Parathyroid adenoma (tissue), 2 donors: ENCODE results near the gene SHISA3.

ENCODE experiments used
- H2AFZ ChIP-seq: fragments of 300-600 bp; sonication (generic); one replicate; pipeline ENCODE4 v1.7.0; 2017; ENCODE audit warnings: antibody characterized with exemption, mild to moderate bottlenecking
- H3K27ac ChIP-seq: fragments of 300-600 bp; sonication (generic); one replicate; pipeline ENCODE4 v1.7.0; 2017
- H3K27me3 ChIP-seq: fragments of 300-600 bp; sonication (generic); one replicate; pipeline ENCODE4 v1.7.0; 2017; ENCODE audit warnings: low read length; ENCODE audit not compliant: control insufficient read depth, insufficient read depth
- H3K36me3 ChIP-seq: fragments of 300-600 bp; sonication (generic); one replicate; pipeline ENCODE4 v1.7.0; 2017; ENCODE audit warnings: low read length; ENCODE audit not compliant: control insufficient read depth, insufficient read depth
- H3K4me1 ChIP-seq: fragments of 300-600 bp; sonication (generic); one replicate; pipeline ENCODE4 v1.7.0; 2017; ENCODE audit warnings: control low read depth
- H3K4me2 ChIP-seq: fragments of 300-600 bp; sonication (generic); one replicate; pipeline ENCODE4 v1.7.0; 2017; ENCODE audit warnings: low read length
- H3K4me3 ChIP-seq: fragments of 300-600 bp; sonication (generic); one replicate; pipeline ENCODE4 v1.7.0; 2017; ENCODE audit warnings: low read depth, low read length
- H3K79me2 ChIP-seq: fragments of 300-600 bp; sonication (generic); one replicate; pipeline ENCODE4 v1.7.0; 2017; ENCODE audit warnings: control low read depth
- H3K9ac ChIP-seq: fragments of 300-600 bp; sonication (generic); one replicate; pipeline ENCODE4 v1.7.0; 2017; ENCODE audit warnings: mild to moderate bottlenecking
- H3K9me3 ChIP-seq: fragments of 300-600 bp; sonication (generic); one replicate; pipeline ENCODE4 v1.7.0; 2017; ENCODE audit warnings: low read length; ENCODE audit not compliant: control insufficient read depth
- TF ChIP-seq, protein P1 (sequence below): fragments of 300-600 bp; sonication (generic); IDR thresholded peaks from one replicate; pipeline ENCODE4 v1.7.0; 2017; ENCODE audit warnings: antibody characterized with exemption, mild to moderate bottlenecking
- donor health status: primary hyperparathyroidism.

SHISA3 gene

GRCh38 chr4:42446823-42447222 lies 49.5 kb downstream of the SHISA3 start:
- Histone ChIP-seq H2AFZ (no peak overlapping the region), H3K79me2 (no peaks in the 10 kb centered on the region), H3K27me3 (no peaks in the 10 kb centered on the region), H3K4me3 (no peak overlapping the region), H3K27ac (no peak overlapping the region), H3K9ac (no peak overlapping the region), H3K4me2 (no peak overlapping the region), H3K4me1 (no peaks in the 10 kb centered on the region), H3K36me3 (no peaks in the 10 kb centered on the region), H3K9me3 (no peaks in the 10 kb centered on the region)
- TF ChIP-seq, protein P1, sequence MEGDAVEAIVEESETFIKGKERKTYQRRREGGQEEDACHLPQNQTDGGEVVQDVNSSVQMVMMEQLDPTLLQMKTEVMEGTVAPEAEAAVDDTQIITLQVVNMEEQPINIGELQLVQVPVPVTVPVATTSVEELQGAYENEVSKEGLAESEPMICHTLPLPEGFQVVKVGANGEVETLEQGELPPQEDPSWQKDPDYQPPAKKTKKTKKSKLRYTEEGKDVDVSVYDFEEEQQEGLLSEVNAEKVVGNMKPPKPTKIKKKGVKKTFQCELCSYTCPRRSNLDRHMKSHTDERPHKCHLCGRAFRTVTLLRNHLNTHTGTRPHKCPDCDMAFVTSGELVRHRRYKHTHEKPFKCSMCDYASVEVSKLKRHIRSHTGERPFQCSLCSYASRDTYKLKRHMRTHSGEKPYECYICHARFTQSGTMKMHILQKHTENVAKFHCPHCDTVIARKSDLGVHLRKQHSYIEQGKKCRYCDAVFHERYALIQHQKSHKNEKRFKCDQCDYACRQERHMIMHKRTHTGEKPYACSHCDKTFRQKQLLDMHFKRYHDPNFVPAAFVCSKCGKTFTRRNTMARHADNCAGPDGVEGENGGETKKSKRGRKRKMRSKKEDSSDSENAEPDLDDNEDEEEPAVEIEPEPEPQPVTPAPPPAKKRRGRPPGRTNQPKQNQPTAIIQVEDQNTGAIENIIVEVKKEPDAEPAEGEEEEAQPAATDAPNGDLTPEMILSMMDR, result no peak
